NAMALWA (cell line): ENCODE results near the gene DPPA4.

Source experiments
- DNase-seq: peaks from one replicate; pipeline ENCODE4 v3.0.0-alpha.2; 2015; ENCODE audit warnings: low spot score

The DPPA4 gene

GRCh38 chr3:109338322-109338721 is 976 bp upstream of the DPPA4 start:
- no peak for DNase-seq

DNA sequence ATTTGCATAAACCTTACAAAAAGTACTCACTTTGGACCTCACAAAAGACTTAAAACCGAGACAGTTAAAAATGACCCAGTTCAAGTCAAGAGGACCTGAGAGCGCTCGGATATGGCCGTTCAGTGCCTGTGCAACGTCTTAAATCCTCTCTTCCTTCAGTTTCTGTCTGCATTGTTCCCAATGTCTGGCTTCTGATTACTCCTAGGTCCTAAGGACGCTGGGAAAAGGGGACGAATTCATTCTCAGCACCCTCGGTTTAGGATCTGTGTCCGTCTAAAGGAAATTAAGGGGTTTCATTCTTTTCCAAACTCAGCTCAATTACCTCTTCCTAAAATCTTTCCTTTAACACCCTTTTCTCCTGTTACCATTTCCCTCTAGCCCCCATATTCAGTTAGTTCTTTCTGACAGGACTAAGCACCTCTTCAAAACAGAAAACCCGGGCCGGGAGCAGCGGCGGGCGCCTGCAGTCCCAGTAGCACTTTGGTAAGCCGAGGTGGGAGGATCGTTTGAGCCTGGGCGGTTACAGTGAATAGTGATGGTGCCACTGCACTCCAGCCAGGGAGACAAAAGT is 970 bp downstream of the DPPA4 start:
- no peak for DNase-seq

- DNase-seq = no peak
These were observed 2.8 kb downstream of the DPPA4 start for GRCh38 chr3:109334572-109334971.

GRCh38 chr3:109331692-109332091 is 5.7 kb downstream of the DPPA4 start:
- DNase-seq = no peak

- DNase-seq = no peak
These were observed 6.9 kb downstream of the DPPA4 start for GRCh38 chr3:109330405-109330804.

GRCh38 chr3:109328202-109328601 is 9.1 kb downstream of the DPPA4 start:
- no peak for DNase-seq

- DNase-seq = no peak
These were observed 11.7 kb downstream of the DPPA4 start for GRCh38 chr3:109325657-109326056.

GRCh38 chr3:109325109-109325508 is 12.2 kb downstream of the DPPA4 start:
- no peak for DNase-seq

GRCh38 chr3:109316162-109316730 is 21.1 kb downstream of the DPPA4 start, which contains the start of gene DPPA2:
TSS of gene DPPA2 (minus strand) at chr3:109316517. CDS start at chr3:109314542, 1,975 bp downstream.
- DNase-seq = no peak

GRCh38 chr3:109313061-109313460 is 24.3 kb downstream of the DPPA4 start:
- no peak for DNase-seq

DNA sequence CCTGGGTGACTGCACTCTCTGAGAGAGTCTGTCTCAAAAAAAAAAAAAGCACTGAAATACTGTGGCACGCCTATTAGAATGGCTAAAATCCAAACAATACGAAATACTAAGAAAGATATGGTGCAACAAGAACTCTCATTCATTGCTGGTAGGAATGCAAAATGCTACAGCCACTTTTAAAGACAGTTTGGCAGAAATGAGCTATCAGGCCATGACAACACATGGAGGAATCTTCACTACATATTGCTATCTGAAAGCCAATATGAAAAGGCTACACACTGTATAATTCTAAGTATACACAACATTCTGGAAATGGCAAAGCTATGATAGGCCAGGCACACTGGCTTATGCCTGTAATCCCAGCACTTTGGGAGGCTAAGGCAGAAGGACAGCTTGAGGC is 39.9 kb downstream of the DPPA4 start:
- no peak for DNase-seq

- DNase-seq = no peak
These were observed 53.3 kb downstream of the DPPA4 start for GRCh38 chr3:109284071-109284470.

GRCh38 chr3:109278546-109278945 is 58.8 kb downstream of the DPPA4 start:
- no peak for DNase-seq

DNA sequence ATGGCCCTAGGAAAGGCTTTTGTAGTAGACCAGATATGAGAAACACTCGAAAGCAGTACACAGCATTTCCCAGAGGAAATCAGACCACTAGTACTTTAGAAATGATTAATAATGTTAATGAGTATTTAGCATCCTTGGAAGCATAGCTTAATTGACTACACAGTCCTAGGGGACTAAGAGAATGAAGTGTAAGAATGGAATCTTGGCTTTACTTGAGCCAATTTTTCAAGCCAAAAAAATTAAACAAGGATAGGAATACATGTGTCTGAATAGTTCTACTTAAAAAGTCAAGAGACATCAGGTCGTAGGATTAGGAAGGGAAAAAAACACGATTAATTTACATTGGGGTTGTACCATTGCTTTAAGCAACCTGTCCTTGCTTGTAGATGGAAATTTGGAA is 59.2 kb downstream of the DPPA4 start:
- DNase-seq = no peak
